DND-41 (cell line): ENCODE measurements around the gene SLC9A7.

Source experiments
- EZH2 ChIP-seq: IDR thresholded peaks from 3 replicates; pipeline ENCODE4 v1.6.1; 2012; ENCODE audit warnings: borderline replicate concordance, low read depth, mild to moderate bottlenecking, moderate library complexity, low read length, inconsistent platforms; ENCODE audit not compliant: severe bottlenecking
- TF ChIP-seq, protein P1 (sequence below): IDR thresholded peaks from 2 replicates; pipeline ENCODE4 v1.5.1; 2012; ENCODE audit warnings: borderline replicate concordance, low read length, moderate library complexity, mild to moderate bottlenecking; ENCODE audit not compliant: poor library complexity, severe bottlenecking; ENCODE audit errors: extremely low read depth

DNA sequence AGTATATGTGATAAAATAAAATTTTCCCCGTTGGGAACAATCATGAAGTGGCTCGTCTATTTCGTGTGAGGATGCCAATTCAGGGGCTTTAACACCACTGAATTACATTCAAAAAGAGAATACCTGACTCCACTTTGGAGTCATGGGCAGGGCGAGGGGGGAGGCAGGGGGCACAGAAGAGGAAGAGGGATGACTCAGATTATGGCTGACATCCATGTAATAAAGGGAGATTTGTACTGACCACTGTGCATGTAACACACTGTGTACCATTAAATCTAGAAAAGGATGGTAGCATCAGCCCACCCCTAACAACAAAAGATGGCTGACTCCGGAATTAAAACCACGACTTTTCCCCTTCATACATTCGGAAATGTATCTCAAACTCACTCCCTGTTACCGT, 1.3 kb downstream of the SLC9A7 start:
- TF ChIP-seq, protein P1, sequence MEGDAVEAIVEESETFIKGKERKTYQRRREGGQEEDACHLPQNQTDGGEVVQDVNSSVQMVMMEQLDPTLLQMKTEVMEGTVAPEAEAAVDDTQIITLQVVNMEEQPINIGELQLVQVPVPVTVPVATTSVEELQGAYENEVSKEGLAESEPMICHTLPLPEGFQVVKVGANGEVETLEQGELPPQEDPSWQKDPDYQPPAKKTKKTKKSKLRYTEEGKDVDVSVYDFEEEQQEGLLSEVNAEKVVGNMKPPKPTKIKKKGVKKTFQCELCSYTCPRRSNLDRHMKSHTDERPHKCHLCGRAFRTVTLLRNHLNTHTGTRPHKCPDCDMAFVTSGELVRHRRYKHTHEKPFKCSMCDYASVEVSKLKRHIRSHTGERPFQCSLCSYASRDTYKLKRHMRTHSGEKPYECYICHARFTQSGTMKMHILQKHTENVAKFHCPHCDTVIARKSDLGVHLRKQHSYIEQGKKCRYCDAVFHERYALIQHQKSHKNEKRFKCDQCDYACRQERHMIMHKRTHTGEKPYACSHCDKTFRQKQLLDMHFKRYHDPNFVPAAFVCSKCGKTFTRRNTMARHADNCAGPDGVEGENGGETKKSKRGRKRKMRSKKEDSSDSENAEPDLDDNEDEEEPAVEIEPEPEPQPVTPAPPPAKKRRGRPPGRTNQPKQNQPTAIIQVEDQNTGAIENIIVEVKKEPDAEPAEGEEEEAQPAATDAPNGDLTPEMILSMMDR = no peak
- no peak for TF ChIP-seq EZH2
